B cell (primary cell): ENCODE data around the gene ANKRD33B. TPM values are rescaled to one million over a fixed set of nuclear protein-coding genes. Genes with fewer than 3 reads are reported as not detected.

Source experiments
- ATAC-seq: fragments of 200-7000 bp; cut with Tn5 transposase; one replicate; pipeline ENCODE4 v1.10.0; 2021; ENCODE audit warnings: low read depth, mild to moderate bottlenecking, moderate number of reproducible peaks, moderate library complexity
- CTCF ChIA-PET: fragments of 350-600 bp; sonication (Branson Sonifier 250); formaldehyde crosslinking; loops from one replicate; lab custom pipeline; 2021; ENCODE audit warnings: antibody characterized with exemption, inconsistent platforms; lab: Charles Lee
- POLR2A ChIA-PET: fragments of 350-600 bp; sonication (Branson Sonifier 250); formaldehyde crosslinking; loops from one replicate; lab custom pipeline; 2021; ENCODE audit warnings: antibody characterized with exemption; lab: Charles Lee
- DNase-seq: peaks from one replicate; pipeline ENCODE4 v3.0.0; 2013
- H2AFZ ChIP-seq: 2 replicates; pipeline ENCODE4 v1.6.1; 2012; ENCODE audit warnings: mild to moderate bottlenecking, low read depth, low read length; ENCODE audit not compliant: insufficient read depth, poor library complexity, severe bottlenecking
- H3K27ac ChIP-seq, 2 donors: 1 replicate in 1 of 2; 2 replicates in 1 of 2; pipeline ENCODE4 v1.5.1; 2012 to 2013; ENCODE audit warnings: low read length in 2 of 2, mild to moderate bottlenecking in 2 of 2, moderate library complexity in 1 of 2
- H3K27me3 ChIP-seq, 4 experiments: fragments of 200-600 bp in 1 of 4; sonication (generic) in 1 of 4; replicated peaks in 1 of 4; 1 replicate in 2 of 4; 2 replicates in 2 of 4; pipeline versions ENCODE4 v1.6.1 to v1.7.0; 2013 to 2016; ENCODE audit warnings: low read length in 3 of 4, mild to moderate bottlenecking in 2 of 4, mixed read lengths in 1 of 4, moderate library complexity in 1 of 4; ENCODE audit not compliant: insufficient read depth in 4 of 4, control insufficient read depth in 3 of 4; ENCODE audit errors: control extremely low read depth in 1 of 4
- H3K36me3 ChIP-seq, 2 experiments: replicated peaks in 1 of 2; 1 replicate in 1 of 2; 2 replicates in 1 of 2; pipeline versions ENCODE4 v1.6.1 to v1.7.1; 2013; ENCODE audit warnings: low read length in 1 of 2; ENCODE audit not compliant: insufficient read depth in 2 of 2, control insufficient read depth in 1 of 2; ENCODE audit errors: control extremely low read depth in 1 of 2, extremely low read depth in 1 of 2
- H3K4me1 ChIP-seq, 2 donors: fragments of 200-600 bp in 1 of 2; sonication (generic) in 1 of 2; 1 replicate in 1 of 2; 2 replicates in 1 of 2; pipeline versions ENCODE4 v1.5.1 to v1.6.1; 2013 to 2017; ENCODE audit warnings: low read length in 2 of 2; ENCODE audit not compliant: control insufficient read depth in 2 of 2, insufficient read depth in 2 of 2
- H3K4me2 ChIP-seq: replicated peaks from 2 replicates; pipeline ENCODE3; 2012; ENCODE audit warnings: mild to moderate bottlenecking, low read depth, low read length; ENCODE audit not compliant: poor library complexity, severe bottlenecking
- H3K4me3 ChIP-seq, 5 experiments: fragments of 200-600 bp in 1 of 5; sonication (generic) in 1 of 5; 1 replicate in 3 of 5; 2 replicates in 2 of 5; pipeline versions ENCODE4 v1.5.1 to v1.7.0; 2011 to 2016; ENCODE audit warnings: low read length in 4 of 5, mild to moderate bottlenecking in 4 of 5, low read depth in 2 of 5, control low read depth in 1 of 5, moderate library complexity in 1 of 5; ENCODE audit not compliant: insufficient read depth in 1 of 5; ENCODE audit errors: control extremely low read depth in 1 of 5, extremely low read depth in 1 of 5
- H3K79me2 ChIP-seq: fragments of 200-600 bp; sonication (generic); one replicate; pipeline ENCODE4 v1.6.0; 2016; ENCODE audit warnings: low read length; ENCODE audit not compliant: control insufficient read depth, insufficient read depth
- H3K9ac ChIP-seq: fragments of 200-600 bp; sonication (generic); 2 replicates; pipeline ENCODE4 v1.6.1; 2017; ENCODE audit warnings: mild to moderate bottlenecking, low read length, moderate library complexity
- H3K9me3 ChIP-seq, 3 donors: one replicate each; pipeline versions ENCODE4 v1.6.1 to v1.7.1; 2013; ENCODE audit warnings: low read length in 2 of 3; ENCODE audit not compliant: control insufficient read depth in 2 of 3, insufficient read depth in 1 of 3; ENCODE audit errors: control extremely low read depth in 1 of 3
- H4K20me1 ChIP-seq: 2 replicates; pipeline ENCODE4 v1.6.0; 2012; ENCODE audit warnings: mild to moderate bottlenecking, low read length; ENCODE audit not compliant: insufficient read depth, control insufficient read depth, poor library complexity, severe bottlenecking
- H3K27ac Mint-ChIP-seq: one replicate; pipeline ENCODE4 v1.8.0; 2021; ENCODE audit warnings: mixed read lengths
- H3K27me3 Mint-ChIP-seq: one replicate; pipeline ENCODE4 v1.8.0; 2021; ENCODE audit warnings: mixed read lengths
- H3K4me1 Mint-ChIP-seq: one replicate; pipeline ENCODE4 v1.8.0; 2021; ENCODE audit warnings: mixed read lengths
- H3K4me3 Mint-ChIP-seq: one replicate; pipeline ENCODE4 v1.8.0; 2021; ENCODE audit warnings: mixed read lengths
- H3K9me3 Mint-ChIP-seq: one replicate; pipeline ENCODE4 v1.8.0; 2022; ENCODE audit warnings: mixed read lengths; ENCODE audit not compliant: insufficient read depth
- CTCF ChIP-seq: fragments of 200-600 bp; IDR thresholded peaks from one replicate; pipeline ENCODE4 v1.8.0; 2022; ENCODE audit warnings: antibody characterized with exemption, mild to moderate bottlenecking
- EZH2 ChIP-seq: IDR thresholded peaks from 2 replicates; pipeline ENCODE4 v1.6.1; 2012; ENCODE audit warnings: borderline replicate concordance, low read depth, mild to moderate bottlenecking, moderate library complexity, low read length; ENCODE audit not compliant: insufficient read depth, poor library complexity, severe bottlenecking
- WGBS: methylation state at CpG from one replicate; pipeline ENCODE4 v1.1.5; 2013; ENCODE audit warnings: missing lambda C conversion rate; ENCODE audit not compliant: insufficient coverage; 5-methylcytosine and 5-hydroxymethylcytosine counted together
- intact Hi-C: fragments of 100-400 bp; cut with micrococcal nuclease; formaldehyde crosslinking; loops from one replicate; pipeline ENCODE4 v1.10.0; 2022
- polyA plus RNA-seq: library from polyadenylated mRNA; depleted of rRNA; stranded (reverse); fragments of >200 nt; gene quantifications from 2 replicates; pipeline ENCODE4 v1.2.3, GENCODE V29; 2012
- total RNA-seq, 2 donors: library from RNA; stranded (reverse); fragments of 120-200 nt in 1 of 2; gene quantifications; 1 replicate in 1 of 2; 2 replicates in 1 of 2; pipeline versions ENCODE4 v1.2.3 to v1.2.4, GENCODE V29; 2013 to 2022

Gene ANKRD33B
- total and polyA plus RNA-seq, 2 donors (not counting 1 experiment from before 2014, with no cell fraction given), result 2.9 to 23.4 TPM

GRCh38 chr5:10634050-10634449 is 70.2 kb downstream of the ANKRD33B start:
- Histone ChIP-seq H3K9me3 (peaks cover 0 to 17% (median 0%) of the 10 kb centered on the region in 3 donors), H3K27ac (peak overlapping the region; percentile 65 to 95), H3K27me3 (no peaks in the 10 kb centered on the region), H3K79me2 (peaks cover 60% of the 10 kb centered on the region), H3K9ac (peak overlapping the region; percentile 45), H4K20me1 (peaks cover 6% of the 10 kb centered on the region), H3K36me3 (peaks cover 0 to 7% of the 10 kb centered on the region in 2 experiments), H3K4me3 (no peak overlapping the region), H2AFZ (no peak overlapping the region), H3K4me1 (peaks cover 63 to 72% of the 10 kb centered on the region in 2 donors), H3K4me2 (peak overlapping the region; percentile 70)
- peak; percentile 80 for DNase-seq
- ChIA-PET POLR2A (interaction anchor here (0.5 to 2.0 kb wide), 2 partner anchors 26 to 70 kb away, joined by 5 read pairs; no protein-coding TSS in a partner anchor), CTCF (interaction anchor here (1.5 to 2.4 kb wide), 5 partner anchors 56 to 192 kb away, joined by 3 to 12 read pairs (median 5); no protein-coding TSS in a partner anchor)
- intact Hi-C loops, result loop anchor here (2.0 kb wide), 1 partner anchor 129 kb away; no protein-coding TSS in a partner anchor
- Mint-ChIP-seq H3K4me1 (peaks cover 78% of the 10 kb centered on the region), H3K4me3 (peak overlapping the region; percentile 87), H3K27me3 (no peaks in the 10 kb centered on the region), H3K9me3 (peaks cover 5% of the 10 kb centered on the region), H3K27ac (peak overlapping the region; percentile 99)
- ATAC-seq, result peak; percentile 26
- TF ChIP-seq CTCF (no peak), EZH2 (no peak)
- no CpG with 5 or more reads among the region's 4 CpGs for WGBS

- H3K4me1 Mint-ChIP-seq, result peaks cover 74% of the 10 kb centered on the region
- no peak for ATAC-seq
- H3K27ac Mint-ChIP-seq, result peak overlapping the region; percentile 99
- TF ChIP-seq EZH2 (no peak), CTCF (no peak)
- ChIA-PET CTCF (interaction anchor here (1.2 to 2.4 kb wide), 5 partner anchors 55 to 182 kb away, joined by 3 to 12 read pairs (median 5); no protein-coding TSS in a partner anchor), POLR2A (interaction anchor here (0.5 to 2.0 kb wide), 3 partner anchors 25 to 389 kb away, joined by 3 to 5 read pairs (median 5); no protein-coding TSS in a partner anchor)
- Histone ChIP-seq H3K27me3 (no peaks in the 10 kb centered on the region), H3K79me2 (peaks cover 55% of the 10 kb centered on the region), H3K4me3 (no peak overlapping the region), H3K4me2 (peak overlapping the region; percentile 70), H3K4me1 (peaks cover 63 to 72% of the 10 kb centered on the region in 2 donors), H4K20me1 (peaks cover 6% of the 10 kb centered on the region), H3K9ac (peak overlapping the region; percentile 42), H3K27ac (peak overlapping the region; percentile 65 to 95), H2AFZ (no peak overlapping the region), H3K36me3 (peaks cover 0 to 7% of the 10 kb centered on the region in 2 experiments), H3K9me3 (peaks cover 0 to 21% (median 0%) of the 10 kb centered on the region in 3 donors)
- 82% methylated on average over 2 of the region's 2 CpGs for WGBS
- no peak for DNase-seq
- intact Hi-C loops, result loop anchor here (2.0 kb wide), 1 partner anchor 130 kb away; no protein-coding TSS in a partner anchor
- peaks cover 5% of the 10 kb centered on the region for H3K9me3 Mint-ChIP-seq
- peak overlapping the region; percentile 78 for H3K4me3 Mint-ChIP-seq
- no peaks in the 10 kb centered on the region for H3K27me3 Mint-ChIP-seq
These were observed 70.7 kb downstream of the ANKRD33B start for GRCh38 chr5:10634562-10634961.
